KOPT-K1 (cell line): ENCODE data around the gene OR1D5.

ENCODE experiments used
- H3K27ac ChIP-seq: fragments of 200-600 bp; sonication (generic); 2 replicates; pipeline ENCODE4 v1.5.1; 2016; ENCODE audit warnings: antibody characterized with exemption, mild to moderate bottlenecking, low read depth, low read length; ENCODE audit not compliant: poor library complexity, severe bottlenecking
- H3K36me3 ChIP-seq: fragments of 200-600 bp; sonication (generic); 2 replicates; pipeline ENCODE4 v1.5.1; 2017; ENCODE audit warnings: antibody characterized with exemption, mild to moderate bottlenecking, low read length, moderate library complexity; ENCODE audit not compliant: insufficient read depth
- H3K9me3 ChIP-seq: fragments of 200-600 bp; sonication (generic); 2 replicates; pipeline ENCODE4 v1.5.1; 2017; ENCODE audit warnings: antibody characterized with exemption, low read length, mild to moderate bottlenecking; ENCODE audit not compliant: insufficient read depth, poor library complexity, severe bottlenecking

Gene OR1D5

DNA sequence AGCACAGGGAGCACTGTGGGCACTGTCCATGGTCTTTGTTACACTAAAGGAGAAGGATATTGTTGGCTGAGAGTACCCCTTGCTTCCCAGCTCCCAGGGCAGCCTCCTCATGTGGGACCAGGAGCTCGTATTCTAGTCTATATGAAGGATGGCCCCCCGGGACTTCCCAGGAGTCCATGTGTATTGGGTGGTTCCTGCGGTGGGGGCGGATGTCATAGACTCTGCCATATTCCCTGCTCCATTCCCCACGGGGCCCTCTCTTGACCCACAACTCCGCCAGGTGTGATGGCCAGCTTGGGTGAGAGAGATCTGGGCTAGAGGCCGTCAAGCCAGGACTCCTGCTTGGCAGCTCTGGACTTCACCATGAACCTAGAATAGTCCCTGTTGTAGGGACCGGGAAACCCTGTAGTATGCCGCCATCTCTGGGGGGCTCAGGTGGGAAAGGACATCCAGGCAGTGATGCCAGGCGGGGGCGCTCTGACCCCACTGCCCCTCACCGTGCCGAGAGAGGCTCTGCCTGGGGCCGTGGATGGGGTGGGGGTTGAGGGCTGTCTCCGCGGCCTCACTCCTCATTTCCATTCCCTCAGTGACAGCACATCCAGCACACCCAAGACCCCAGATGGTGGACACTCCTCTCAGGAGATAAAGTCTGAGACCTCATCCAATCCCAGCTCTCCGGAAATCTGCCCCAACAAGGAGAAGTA, 37.8 kb downstream of the OR1D5 start:
- no peaks in the 10 kb centered on the region for H3K36me3 ChIP-seq

GRCh38 chr17:3024346-3024745, 39.1 kb downstream of the OR1D5 start:
- Histone ChIP-seq H3K9me3 (peaks cover 31% of the 10 kb centered on the region), H3K27ac (no peak overlapping the region), H3K36me3 (no peaks in the 10 kb centered on the region)

More for the DNA sequence above, 37.8 kb downstream of the OR1D5 start:
- H3K27ac ChIP-seq = no peak overlapping the region
- peaks cover 31% of the 10 kb centered on the region for H3K9me3 ChIP-seq

DNA sequence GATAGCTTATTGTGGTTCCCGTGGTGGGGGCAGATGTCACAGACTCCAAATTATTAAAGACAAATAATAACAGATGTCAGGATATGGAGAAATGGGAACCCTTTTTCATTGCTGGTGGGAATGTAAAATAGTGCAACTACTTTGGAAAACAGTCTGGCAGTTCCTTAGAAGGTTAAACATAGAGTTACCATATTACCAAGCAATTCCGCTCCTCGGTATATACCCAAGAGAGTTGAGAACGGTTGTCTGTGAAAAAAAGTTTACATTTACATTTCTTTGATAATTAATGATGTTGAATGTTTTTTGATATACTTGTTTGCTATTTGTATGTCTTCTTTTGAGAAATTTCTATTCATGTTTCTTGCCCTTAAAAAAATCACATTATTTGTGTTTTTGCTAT, 41.2 kb downstream of the OR1D5 start:
- Histone ChIP-seq H3K36me3 (no peaks in the 10 kb centered on the region), H3K27ac (no peak overlapping the region), H3K9me3 (peaks cover 31% of the 10 kb centered on the region)

- peaks cover 31% of the 10 kb centered on the region for H3K9me3 ChIP-seq
- H3K27ac ChIP-seq = no peak overlapping the region
- H3K36me3 ChIP-seq = no peaks in the 10 kb centered on the region
These were observed 43.0 kb downstream of the OR1D5 start for GRCh38 chr17:3020381-3020780.

- no peak overlapping the region for H3K27ac ChIP-seq
- H3K36me3 ChIP-seq = no peaks in the 10 kb centered on the region
- peaks cover 31% of the 10 kb centered on the region for H3K9me3 ChIP-seq
These were observed 43.6 kb downstream of the OR1D5 start for GRCh38 chr17:3019761-3020160.

- Histone ChIP-seq H3K27ac (no peak overlapping the region), H3K36me3 (no peaks in the 10 kb centered on the region), H3K9me3 (peaks cover 15% of the 10 kb centered on the region)
These were observed 45.5 kb downstream of the OR1D5 start for GRCh38 chr17:3017936-3018335.

GRCh38 chr17:3015890-3016289, 47.5 kb downstream of the OR1D5 start:
- Histone ChIP-seq H3K27ac (no peak overlapping the region), H3K9me3 (no peaks in the 10 kb centered on the region), H3K36me3 (no peaks in the 10 kb centered on the region)

DNA sequence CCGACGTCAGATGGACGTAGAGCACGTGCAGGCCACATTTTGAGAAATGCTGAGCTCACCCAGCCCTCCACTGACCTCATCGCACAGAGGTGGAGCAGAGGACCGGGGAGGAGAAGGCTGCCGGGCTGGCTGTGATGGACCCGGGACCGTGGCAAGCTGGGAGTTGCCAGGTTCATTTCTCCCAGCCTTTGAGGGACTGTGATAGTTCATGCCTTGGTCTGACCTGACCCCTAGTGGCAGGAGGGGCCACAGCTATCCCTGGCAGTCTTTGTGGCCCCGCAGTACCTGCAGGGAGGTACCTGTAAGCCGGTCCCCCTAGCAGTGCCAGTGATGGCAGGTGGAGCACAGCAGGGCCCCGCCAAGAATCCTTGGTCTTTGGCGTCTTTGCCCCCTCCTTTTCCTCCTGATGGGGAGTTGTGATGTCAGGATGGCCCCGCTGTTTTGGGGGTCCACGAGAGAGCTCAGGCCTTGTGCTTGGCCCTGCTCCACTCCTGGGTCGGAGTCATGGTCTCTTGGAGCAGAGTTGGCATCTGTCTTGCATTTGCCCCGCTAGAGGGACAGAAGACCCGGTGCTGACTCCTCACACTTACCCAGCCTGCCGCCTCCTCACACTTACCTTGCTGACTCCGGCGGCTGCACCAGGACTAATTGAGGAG, 50.4 kb downstream of the OR1D5 start:
- Histone ChIP-seq H3K36me3 (no peaks in the 10 kb centered on the region), H3K9me3 (no peaks in the 10 kb centered on the region), H3K27ac (no peak overlapping the region)
